Lower leg skin (tissue), 3 donors: ENCODE data around the gene CDH18.

Source experiments
- CTCF ChIP-seq, 3 donors: fragments of 450-650 bp; IDR thresholded peaks; one replicate each; pipeline ENCODE4 v1.5.1; 2016; ENCODE audit warnings: antibody characterized with exemption in 3 of 3, mild to moderate bottlenecking in 3 of 3, moderate library complexity in 2 of 3
- POLR2A ChIP-seq, 2 donors: fragments of 450-650 bp; IDR thresholded peaks; one replicate each; pipeline ENCODE4 v1.6.1; 2016 to 2017; ENCODE audit warnings: antibody characterized with exemption in 2 of 2, mild to moderate bottlenecking in 1 of 2, moderate library complexity in 1 of 2

GRCh38 chr5:19771174-19771835 lies 216.7 kb downstream of the CDH18 start:
- TF ChIP-seq CTCF (IDR thresholded peaks at IDR 0.05) = no peak
- no peak for TF ChIP-seq POLR2A (IDR thresholded peaks at IDR 0.05)
